Measurements from ENCODE around the gene SYNGR3. TPM values are rescaled to one million over a fixed set of nuclear protein-coding genes. Genes with fewer than 3 reads are reported as not detected.

The SYNGR3 gene
- total and polyA plus RNA-seq, 5 experiments from 2014 or later = 0.60 to 1.1 (median 0.77) TPM; not detected in 1

GRCh38 chr16:2042171-2042985, 52.6 kb downstream of the SYNGR3 start:
- H3K27ac Mint-ChIP-seq = no peak overlapping the region

GRCh38 chr16:2042986-2043666, 53.4 kb downstream of the SYNGR3 start:
- Mint-ChIP-seq H3K9me3 (no peaks in the 10 kb centered on the region), H3K27ac (peak overlapping the region in 1 of 10 donors; percentile 14), H3K36me3 (no peaks in the 10 kb centered on the region), H3K4me1 (peaks cover 8 to 13% (median 10%) of the 10 kb centered on the region in 4 donors), H3K27me3 (no peaks in the 10 kb centered on the region), H3K4me3 (no peak overlapping the region)
- ATAC-seq (no peak), DNase-seq (no peak)
- POLR2A ChIA-PET = interaction anchor here (0.6 to 0.9 kb wide), 2 partner anchors 19 to 112 kb away, joined by 3 read pairs; no protein-coding TSS in a partner anchor

More at GRCh38 chr16:2042171-2042985, 52.6 kb downstream of the SYNGR3 start:
- ATAC-seq (no peak), DNase-seq (no peak)
- Mint-ChIP-seq H3K27me3 (no peaks in the 10 kb centered on the region), H3K4me1 (peaks cover 8 to 12% (median 9%) of the 10 kb centered on the region in 4 donors), H3K9me3 (no peaks in the 10 kb centered on the region), H3K36me3 (no peaks in the 10 kb centered on the region), H3K4me3 (no peak overlapping the region)
- POLR2A ChIA-PET = no interaction called here

Other genes with a start within 250 kb of the SYNGR3 start
Only the 30 nearest of the 32 such genes appear.
- 10 to 100 TPM; 70.6 to 79.9 TPM for gene NME3, start 218.4 kb upstream of the SYNGR3 start, total RNA-seq
- 10 to 100 TPM; 60.0 to 84.2 (median 62.9) TPM for gene NME3, start 218.4 kb upstream of the SYNGR3 start, polyA plus RNA-seq
- 10 to 100 TPM; 28.4 to 31.5 TPM for gene EME2, start 217.2 kb upstream of the SYNGR3 start, total RNA-seq
- gene EME2, start 217.2 kb upstream of the SYNGR3 start, polyA plus RNA-seq = 1 to 10 TPM in 2 of 3 donors, under 1 TPM in 1; 0.35 to 1.6 (median 1.1) TPM
- gene MRPS34, start 216.8 kb upstream of the SYNGR3 start, total RNA-seq = 10 to 100 TPM; 53.1 to 55.9 TPM
- 100 to 1,000 TPM; 113 to 145 (median 133) TPM for gene MRPS34, start 216.8 kb upstream of the SYNGR3 start, polyA plus RNA-seq
- gene SPSB3, start 207.4 kb upstream of the SYNGR3 start, total RNA-seq = 100 to 1,000 TPM; 120 to 123 TPM
- gene SPSB3, start 207.4 kb upstream of the SYNGR3 start, polyA plus RNA-seq = 10 to 100 TPM; 38.0 to 42.0 (median 40.8) TPM
- 10 to 100 TPM; 62.0 to 65.4 TPM for gene NUBP2, start 207.0 kb upstream of the SYNGR3 start, total RNA-seq
- 10 to 100 TPM; 87.2 to 90.6 (median 87.3) TPM for gene NUBP2, start 207.0 kb upstream of the SYNGR3 start, polyA plus RNA-seq
- 1 to 10 TPM; 1.7 to 2.1 TPM for gene IGFALS, start 196.3 kb upstream of the SYNGR3 start, total RNA-seq
- gene IGFALS, start 196.3 kb upstream of the SYNGR3 start, polyA plus RNA-seq = not detected
- gene HAGH, start 163.1 kb upstream of the SYNGR3 start, total RNA-seq = 10 to 100 TPM; 65.7 to 67.8 TPM
- 10 to 100 TPM; 38.7 to 60.0 (median 45.0) TPM for gene HAGH, start 163.1 kb upstream of the SYNGR3 start, polyA plus RNA-seq
- 10 to 100 TPM; 11.1 to 12.1 TPM for gene FAHD1, start 162.8 kb upstream of the SYNGR3 start, total RNA-seq
- gene FAHD1, start 162.8 kb upstream of the SYNGR3 start, polyA plus RNA-seq = 10 to 100 TPM; 20.3 to 34.2 (median 32.6) TPM
- not detected for gene MEIOB, start 117.8 kb upstream of the SYNGR3 start, total RNA-seq
- gene MEIOB, start 117.8 kb upstream of the SYNGR3 start, polyA plus RNA-seq = not detected
- not detected for gene HS3ST6, start 71.6 kb upstream of the SYNGR3 start, total RNA-seq
- not detected for gene HS3ST6, start 71.6 kb upstream of the SYNGR3 start, polyA plus RNA-seq
- gene MSRB1, start 46.8 kb upstream of the SYNGR3 start, total RNA-seq = 1 to 10 TPM; 9.9 to 10.0 TPM
- 10 to 100 TPM; 13.9 to 19.1 (median 16.2) TPM for gene MSRB1, start 46.8 kb upstream of the SYNGR3 start, polyA plus RNA-seq
- not detected for gene RPL3L, start 35.3 kb upstream of the SYNGR3 start, total RNA-seq
- not detected for gene RPL3L, start 35.3 kb upstream of the SYNGR3 start, polyA plus RNA-seq
- 10 to 100 TPM; 62.5 to 65.6 TPM for gene NDUFB10, start 30.4 kb upstream of the SYNGR3 start, total RNA-seq
- gene NDUFB10, start 30.4 kb upstream of the SYNGR3 start, polyA plus RNA-seq = 100 to 1,000 TPM; 180 to 217 (median 187) TPM
- gene RPS2, start 25.1 kb upstream of the SYNGR3 start, total RNA-seq = 1,000 to 10,000 TPM; 3,016 to 3,025 TPM
- gene RPS2, start 25.1 kb upstream of the SYNGR3 start, polyA plus RNA-seq = 1,000 to 10,000 TPM; 6,506 to 7,644 (median 7,481) TPM
- not detected for gene RNF151, start 23.1 kb upstream of the SYNGR3 start, total RNA-seq
- gene RNF151, start 23.1 kb upstream of the SYNGR3 start, polyA plus RNA-seq = not detected
- gene TBL3, start 17.9 kb upstream of the SYNGR3 start, total RNA-seq = 10 to 100 TPM; 30.0 to 33.4 TPM
- gene TBL3, start 17.9 kb upstream of the SYNGR3 start, polyA plus RNA-seq = 10 to 100 TPM; 44.6 to 61.8 (median 52.2) TPM
- 1 to 10 TPM; 1.3 to 2.3 TPM for gene NOXO1, start 8.5 kb upstream of the SYNGR3 start, total RNA-seq
- gene NOXO1, start 8.5 kb upstream of the SYNGR3 start, polyA plus RNA-seq = not detected
- gene GFER, start 5.8 kb upstream of the SYNGR3 start, total RNA-seq = 10 to 100 TPM; 15.9 to 22.3 TPM
- gene GFER, start 5.8 kb upstream of the SYNGR3 start, polyA plus RNA-seq = 10 to 100 TPM; 21.4 to 30.0 (median 26.3) TPM
- 10 to 100 TPM; 58.6 to 66.2 TPM for gene ZNF598, start 19.9 kb downstream of the SYNGR3 start, total RNA-seq
- 1 to 10 TPM; 3.4 to 10.0 (median 3.6) TPM for gene ZNF598, start 19.9 kb downstream of the SYNGR3 start, polyA plus RNA-seq
- gene NPW, start 29.8 kb downstream of the SYNGR3 start, total RNA-seq = not detected
- not detected for gene NPW, start 29.8 kb downstream of the SYNGR3 start, polyA plus RNA-seq
- 1 to 10 TPM; 5.3 to 6.0 TPM for gene NHERF2, start 36.9 kb downstream of the SYNGR3 start, total RNA-seq
- gene NHERF2, start 36.9 kb downstream of the SYNGR3 start, polyA plus RNA-seq = 1 to 10 TPM in 1 of 3 donors, under 1 TPM in 2; 0.32 to 1.2 (median 0.46) TPM
- 10 to 100 TPM in 1 of 2 experiments, 1 to 10 TPM in 1; 9.1 to 13.1 TPM for gene NTHL1, start 57.9 kb downstream of the SYNGR3 start, total RNA-seq
- 10 to 100 TPM; 13.1 to 20.0 (median 16.6) TPM for gene NTHL1, start 57.9 kb downstream of the SYNGR3 start, polyA plus RNA-seq
- gene TSC2, start 58.0 kb downstream of the SYNGR3 start, total RNA-seq = 100 to 1,000 TPM; 145 to 162 TPM
- gene TSC2, start 58.0 kb downstream of the SYNGR3 start, polyA plus RNA-seq = 10 to 100 TPM; 23.5 to 42.0 (median 27.2) TPM
- 100 to 1,000 TPM; 131 to 134 TPM for gene PKD1, start 145.9 kb downstream of the SYNGR3 start, total RNA-seq
- 1 to 10 TPM; 3.5 to 9.9 (median 4.8) TPM for gene PKD1, start 145.9 kb downstream of the SYNGR3 start, polyA plus RNA-seq
- gene RAB26, start 158.7 kb downstream of the SYNGR3 start, total RNA-seq = not detected
- 1 to 10 TPM in 1 of 3 donors, under 1 TPM in 2; 0.27 to 1.2 (median 0.94) TPM for gene RAB26, start 158.7 kb downstream of the SYNGR3 start, polyA plus RNA-seq
- gene TRAF7, start 165.8 kb downstream of the SYNGR3 start, total RNA-seq = 10 to 100 TPM; 32.3 to 39.5 TPM
- 1 to 10 TPM; 3.5 to 8.8 (median 4.3) TPM for gene TRAF7, start 165.8 kb downstream of the SYNGR3 start, polyA plus RNA-seq
- under 1 TPM; 0.08 to 0.13 TPM for gene CASKIN1, start 206.6 kb downstream of the SYNGR3 start, total RNA-seq
- not detected for gene CASKIN1, start 206.6 kb downstream of the SYNGR3 start, polyA plus RNA-seq
- 10 to 100 TPM; 49.3 to 53.2 TPM for gene MLST8, start 215.5 kb downstream of the SYNGR3 start, total RNA-seq
- 10 to 100 TPM; 29.9 to 40.4 (median 30.1) TPM for gene MLST8, start 215.5 kb downstream of the SYNGR3 start, polyA plus RNA-seq
- gene BRICD5, start 220.9 kb downstream of the SYNGR3 start, total RNA-seq = 10 to 100 TPM; 26.7 to 27.0 TPM
- under 1 TPM in 2 of 3 donors, not detected in 1; 0.11 to 0.23 TPM for gene BRICD5, start 220.9 kb downstream of the SYNGR3 start, polyA plus RNA-seq
- gene PGP, start 224.9 kb downstream of the SYNGR3 start, total RNA-seq = 10 to 100 TPM; 22.8 to 28.1 TPM
- gene PGP, start 224.9 kb downstream of the SYNGR3 start, polyA plus RNA-seq = 10 to 100 TPM in 2 of 3 donors, 1 to 10 TPM in 1; 8.7 to 17.7 (median 11.6) TPM

Measured in naive thymus-derived CD8-positive, alpha-beta T cell (primary cell).